Neural cell (in vitro differentiated cells): ENCODE measurements around the gene RITA1. TPM values are rescaled to one million over a fixed set of nuclear protein-coding genes. Genes with fewer than 3 reads are reported as not detected.

ENCODE experiments used
- H2AFZ ChIP-seq: fragments of 200-600, 300-800 bp; sonication (generic), shearing (Covaris generic); 2 replicates; pipeline ENCODE4 v1.6.0; 2014; ENCODE audit warnings: low read depth, mild to moderate bottlenecking, antibody characterized with exemption, low read length, moderate library complexity
- H3F3A ChIP-seq: fragments of 200-600 bp; shearing (Covaris generic); 2 replicates; pipeline ENCODE4 v1.6.1; 2016; ENCODE audit warnings: mild to moderate bottlenecking, moderate library complexity, mixed read lengths, antibody characterized with exemption, low read length; ENCODE audit not compliant: insufficient read depth, poor library complexity, severe bottlenecking
- H3K27ac ChIP-seq: fragments of 200-600, 300-800 bp; sonication (generic), shearing (Covaris generic); 2 replicates; pipeline ENCODE4 v1.5.1; 2014; ENCODE audit warnings: mild to moderate bottlenecking, low read length, moderate library complexity
- H3K27me3 ChIP-seq: fragments of 300-800, 200-600 bp; sonication (generic), shearing (Covaris generic); 2 replicates; pipeline ENCODE4 v1.6.0; 2014; ENCODE audit warnings: mild to moderate bottlenecking, low read depth, low read length, moderate library complexity; ENCODE audit not compliant: insufficient read depth
- H3K36me3 ChIP-seq: fragments of 300-800, 200-600 bp; sonication (generic), shearing (Covaris generic); 2 replicates; pipeline ENCODE4 v1.5.1; 2014; ENCODE audit warnings: mild to moderate bottlenecking, antibody characterized with exemption, low read length, moderate library complexity; ENCODE audit not compliant: insufficient read depth
- H3K4me2 ChIP-seq: fragments of 300-800, 200-600 bp; sonication (generic), shearing (Covaris generic); 2 replicates; pipeline ENCODE4 v1.6.0; 2014; ENCODE audit warnings: mild to moderate bottlenecking, low read length
- H3K4me3 ChIP-seq: fragments of 300-800, 200-600 bp; sonication (generic), shearing (Covaris generic); 2 replicates; pipeline ENCODE4 v1.5.1; 2014; ENCODE audit warnings: mild to moderate bottlenecking, low read length, moderate library complexity
- H3K79me2 ChIP-seq: fragments of 200-600 bp; shearing (Covaris generic); replicated peaks from 2 replicates; pipeline ENCODE4 v1.6.0; 2014; ENCODE audit warnings: mild to moderate bottlenecking, low read length, moderate library complexity; ENCODE audit not compliant: insufficient read depth
- H3K9ac ChIP-seq: fragments of 300-800, 200-600 bp; sonication (generic), shearing (Covaris generic); 2 replicates; pipeline ENCODE4 v1.6.1; 2016; ENCODE audit warnings: mild to moderate bottlenecking, low read length, mixed read lengths
- H3K9me2 ChIP-seq: fragments of 200-600 bp; shearing (Covaris generic); 2 replicates; pipeline ENCODE4 v1.6.1; 2016; ENCODE audit warnings: mild to moderate bottlenecking, low read length, mixed read lengths; ENCODE audit not compliant: insufficient read depth
- H3K9me3 ChIP-seq: fragments of 200-600, 300-800 bp; sonication (generic), shearing (Covaris generic); 2 replicates; pipeline ENCODE4 v1.6.1; 2016; ENCODE audit warnings: mild to moderate bottlenecking, mixed run types, low read length, moderate library complexity, mixed read lengths
- H4K20me1 ChIP-seq: fragments of 200-600 bp; shearing (Covaris generic); 2 replicates; pipeline ENCODE4 v1.6.1; 2016; ENCODE audit warnings: mild to moderate bottlenecking, mixed run types; ENCODE audit not compliant: insufficient read depth
- EP300 ChIP-seq: fragments of 450-650 bp; conservative IDR thresholded peaks from 2 replicates; pipeline ENCODE4 v1.6.1; 2014; ENCODE audit warnings: antibody characterized with exemption, mild to moderate bottlenecking, moderate library complexity; ENCODE audit not compliant: poor library complexity, severe bottlenecking
- EZH2 ChIP-seq: fragments of 200-600, 300-800 bp; shearing (Covaris generic), sonication (generic); IDR thresholded peaks from 2 replicates; pipeline ENCODE4 v1.6.1; 2014; ENCODE audit warnings: antibody characterized with exemption, low read length, borderline replicate concordance, mild to moderate bottlenecking; ENCODE audit not compliant: insufficient read depth, poor library complexity, severe bottlenecking
- MXI1 ChIP-seq: fragments of 450-650 bp; conservative IDR thresholded peaks from 2 replicates; pipeline ENCODE4 v1.6.1; 2014; ENCODE audit warnings: antibody characterized with exemption, mild to moderate bottlenecking; ENCODE audit not compliant: poor library complexity, severe bottlenecking
- POLR2AphosphoS5 ChIP-seq: IDR thresholded peaks from 2 replicates; pipeline ENCODE4 v1.6.1; 2012
- RAD21 ChIP-seq: fragments of 450-650 bp; conservative IDR thresholded peaks from 2 replicates; pipeline ENCODE4 v1.6.1; 2014; ENCODE audit warnings: antibody characterized with exemption, mild to moderate bottlenecking, moderate library complexity
- SMC3 ChIP-seq: fragments of 450-650 bp; conservative IDR thresholded peaks from 2 replicates; pipeline ENCODE4 v1.6.1; 2014; ENCODE audit warnings: antibody characterized with exemption, mild to moderate bottlenecking, moderate library complexity; ENCODE audit not compliant: poor library complexity
- TAF1 ChIP-seq: IDR thresholded peaks from 2 replicates; pipeline ENCODE4 v1.6.1; 2012; ENCODE audit warnings: low read depth
- polyA plus RNA-seq: library from polyadenylated mRNA; depleted of rRNA; stranded (reverse); fragments of >200 nt; gene quantifications from 2 replicates; pipeline ENCODE4 v1.2.3, GENCODE V29; 2014
- TF ChIP-seq, protein P1 (sequence below): fragments of 450-650 bp; IDR thresholded peaks from 2 replicates; pipeline ENCODE4 v1.5.1; 2014; ENCODE audit warnings: antibody characterized with exemption, mild to moderate bottlenecking, moderate library complexity; ENCODE audit not compliant: poor library complexity, severe bottlenecking
- TF ChIP-seq, protein P2 (sequence below): IDR thresholded peaks from 2 replicates; pipeline ENCODE4 v1.6.1; 2012; ENCODE audit warnings: borderline replicate concordance

Gene RITA1
- polyA plus RNA-seq, 1 donor from 2014 or later = 23.3 TPM

DNA sequence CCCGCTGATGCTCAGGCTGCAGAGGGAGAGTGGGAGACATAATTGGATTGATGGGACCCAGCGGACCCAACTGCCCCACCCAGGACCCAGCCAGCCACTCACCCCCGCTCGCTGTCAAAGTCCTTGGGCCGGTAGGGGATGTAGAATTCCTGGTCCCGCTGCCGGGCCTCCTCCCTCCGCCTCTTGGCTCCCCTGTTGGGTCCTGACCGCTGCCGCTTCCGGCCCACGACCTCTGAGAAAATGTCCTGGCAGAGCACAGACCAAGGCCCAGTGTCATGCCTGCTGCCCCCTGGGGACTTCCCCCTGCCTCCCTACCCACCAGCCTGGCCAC, 22.5 kb upstream of the RITA1 start:
- H3K27me3 ChIP-seq = no peaks in the 10 kb centered on the region
- no peaks in the 10 kb centered on the region for H4K20me1 ChIP-seq
- no peak overlapping the region for H3K4me3 ChIP-seq
- no peak overlapping the region for H3K9ac ChIP-seq
- no peaks in the 10 kb centered on the region for H3K36me3 ChIP-seq
- H3K9me2 ChIP-seq = no peaks in the 10 kb centered on the region
- no peak for TF ChIP-seq POLR2AphosphoS5
- TF ChIP-seq SMC3 = no peak
- TF ChIP-seq, protein P1, sequence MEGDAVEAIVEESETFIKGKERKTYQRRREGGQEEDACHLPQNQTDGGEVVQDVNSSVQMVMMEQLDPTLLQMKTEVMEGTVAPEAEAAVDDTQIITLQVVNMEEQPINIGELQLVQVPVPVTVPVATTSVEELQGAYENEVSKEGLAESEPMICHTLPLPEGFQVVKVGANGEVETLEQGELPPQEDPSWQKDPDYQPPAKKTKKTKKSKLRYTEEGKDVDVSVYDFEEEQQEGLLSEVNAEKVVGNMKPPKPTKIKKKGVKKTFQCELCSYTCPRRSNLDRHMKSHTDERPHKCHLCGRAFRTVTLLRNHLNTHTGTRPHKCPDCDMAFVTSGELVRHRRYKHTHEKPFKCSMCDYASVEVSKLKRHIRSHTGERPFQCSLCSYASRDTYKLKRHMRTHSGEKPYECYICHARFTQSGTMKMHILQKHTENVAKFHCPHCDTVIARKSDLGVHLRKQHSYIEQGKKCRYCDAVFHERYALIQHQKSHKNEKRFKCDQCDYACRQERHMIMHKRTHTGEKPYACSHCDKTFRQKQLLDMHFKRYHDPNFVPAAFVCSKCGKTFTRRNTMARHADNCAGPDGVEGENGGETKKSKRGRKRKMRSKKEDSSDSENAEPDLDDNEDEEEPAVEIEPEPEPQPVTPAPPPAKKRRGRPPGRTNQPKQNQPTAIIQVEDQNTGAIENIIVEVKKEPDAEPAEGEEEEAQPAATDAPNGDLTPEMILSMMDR = no peak
- TF ChIP-seq, protein P2, sequence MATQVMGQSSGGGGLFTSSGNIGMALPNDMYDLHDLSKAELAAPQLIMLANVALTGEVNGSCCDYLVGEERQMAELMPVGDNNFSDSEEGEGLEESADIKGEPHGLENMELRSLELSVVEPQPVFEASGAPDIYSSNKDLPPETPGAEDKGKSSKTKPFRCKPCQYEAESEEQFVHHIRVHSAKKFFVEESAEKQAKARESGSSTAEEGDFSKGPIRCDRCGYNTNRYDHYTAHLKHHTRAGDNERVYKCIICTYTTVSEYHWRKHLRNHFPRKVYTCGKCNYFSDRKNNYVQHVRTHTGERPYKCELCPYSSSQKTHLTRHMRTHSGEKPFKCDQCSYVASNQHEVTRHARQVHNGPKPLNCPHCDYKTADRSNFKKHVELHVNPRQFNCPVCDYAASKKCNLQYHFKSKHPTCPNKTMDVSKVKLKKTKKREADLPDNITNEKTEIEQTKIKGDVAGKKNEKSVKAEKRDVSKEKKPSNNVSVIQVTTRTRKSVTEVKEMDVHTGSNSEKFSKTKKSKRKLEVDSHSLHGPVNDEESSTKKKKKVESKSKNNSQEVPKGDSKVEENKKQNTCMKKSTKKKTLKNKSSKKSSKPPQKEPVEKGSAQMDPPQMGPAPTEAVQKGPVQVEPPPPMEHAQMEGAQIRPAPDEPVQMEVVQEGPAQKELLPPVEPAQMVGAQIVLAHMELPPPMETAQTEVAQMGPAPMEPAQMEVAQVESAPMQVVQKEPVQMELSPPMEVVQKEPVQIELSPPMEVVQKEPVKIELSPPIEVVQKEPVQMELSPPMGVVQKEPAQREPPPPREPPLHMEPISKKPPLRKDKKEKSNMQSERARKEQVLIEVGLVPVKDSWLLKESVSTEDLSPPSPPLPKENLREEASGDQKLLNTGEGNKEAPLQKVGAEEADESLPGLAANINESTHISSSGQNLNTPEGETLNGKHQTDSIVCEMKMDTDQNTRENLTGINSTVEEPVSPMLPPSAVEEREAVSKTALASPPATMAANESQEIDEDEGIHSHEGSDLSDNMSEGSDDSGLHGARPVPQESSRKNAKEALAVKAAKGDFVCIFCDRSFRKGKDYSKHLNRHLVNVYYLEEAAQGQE = no peak
- no peak for TF ChIP-seq MXI1
- TF ChIP-seq TAF1 = no peak
- TF ChIP-seq EP300 = no peak
- TF ChIP-seq EZH2 = no peak
- H3K79me2 ChIP-seq = no peaks in the 10 kb centered on the region
- no peaks in the 10 kb centered on the region for H3F3A ChIP-seq
- no peaks in the 10 kb centered on the region for H3K9me3 ChIP-seq
- no peak overlapping the region for H3K27ac ChIP-seq
- no peak overlapping the region for H3K4me2 ChIP-seq
- no peak overlapping the region for H2AFZ ChIP-seq

DNA sequence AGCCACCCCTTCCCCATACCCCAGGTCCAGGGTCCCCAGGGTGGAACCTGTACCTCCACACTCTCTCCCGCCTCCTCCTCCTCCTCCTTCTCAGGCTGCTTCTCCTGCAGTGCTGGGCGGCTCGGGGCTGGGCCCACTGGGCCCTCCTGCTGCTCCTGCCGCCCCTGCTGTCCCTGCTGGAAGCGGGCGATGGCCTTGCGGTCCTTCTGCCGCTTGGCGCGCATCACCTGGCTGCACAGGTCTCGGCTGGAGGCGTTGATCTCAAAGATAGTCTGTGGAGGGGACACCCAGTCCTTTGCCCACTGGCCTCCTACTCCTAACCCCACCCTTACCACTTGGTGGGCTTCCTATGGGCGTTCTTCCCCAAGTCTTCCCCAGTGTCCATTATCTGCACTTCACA, 21.5 kb upstream of the RITA1 start:
- Histone ChIP-seq H3K27ac (no peak overlapping the region), H3K36me3 (no peaks in the 10 kb centered on the region), H3K9me2 (no peaks in the 10 kb centered on the region), H3F3A (no peaks in the 10 kb centered on the region), H3K79me2 (no peaks in the 10 kb centered on the region), H3K9me3 (no peaks in the 10 kb centered on the region), H4K20me1 (no peaks in the 10 kb centered on the region), H3K4me2 (no peak overlapping the region), H3K27me3 (no peaks in the 10 kb centered on the region), H3K4me3 (no peak overlapping the region), H3K9ac (no peak overlapping the region), H2AFZ (no peak overlapping the region)
- TF ChIP-seq POLR2AphosphoS5 (no peak), TAF1 (no peak), EP300 (no peak), EZH2 (no peak), RAD21 (no peak), SMC3 (no peak), MXI1 (no peak)
- TF ChIP-seq, protein P1 = no peak
- TF ChIP-seq, protein P2 = no peak
